ENCODE measurements around the gene TMEM222.

The TMEM222 gene

GRCh38 chr1:27360159-27361043 is 38.4 kb downstream of the TMEM222 start:
- Histone ChIP-seq H3K4me1 (ENCODE audit: low read length) (peaks cover 4% of the 10 kb centered on the region), H3K9ac (ENCODE audit: low read length) (no peak overlapping the region), H3K79me2 (ENCODE audit: low read length) (no peaks in the 10 kb centered on the region), H3K4me2 (ENCODE audit: low read depth, low read length) (peak overlapping the region; percentile 54), H3K4me3 (ENCODE audit: low read length) (peak overlapping the region; percentile 41; the same call in 1 of the 2 replicates), H2AFZ (ENCODE audit: low read length) (peak overlapping the region; percentile 61), H3K9me2 (replicated peaks; ENCODE audit: insufficient read depth, low read length) (no peaks in the 10 kb centered on the region), H3K36me3 (replicated peaks; ENCODE audit: insufficient read depth, low read length) (no peaks in the 10 kb centered on the region), H4K20me1 (ENCODE audit: insufficient read depth, low read length) (no peaks in the 10 kb centered on the region), H3K27ac (ENCODE audit: low read length) (no peak overlapping the region), H3K9me3 (replicated peaks; ENCODE audit: insufficient read depth, low read length) (no peaks in the 10 kb centered on the region), H3F3A (ENCODE audit: insufficient read depth, low read length) (no peaks in the 10 kb centered on the region), H3K27me3 (replicated peaks; ENCODE audit: insufficient read depth, low read length) (peaks cover 17% of the 10 kb centered on the region)
- DNase-seq = no peak
- TF ChIP-seq EZH2phosphoT487 (IDR thresholded peaks at IDR 0.05; ENCODE audit: low read length) (no peak), EZH2 (optimal IDR thresholded peaks at IDR 0.05; ENCODE audit: low read depth, low read length) (no peak), CTCF (IDR thresholded peaks at IDR 0.05; ENCODE audit: low read length) (no peak)

- Histone ChIP-seq H3K4me2 (ENCODE audit: low read depth, low read length) (no peak overlapping the region), H4K20me1 (ENCODE audit: insufficient read depth, low read length) (no peaks in the 10 kb centered on the region), H3K27ac (ENCODE audit: low read length) (no peak overlapping the region), H3K4me3 (ENCODE audit: low read length) (no peak overlapping the region), H3K9me2 (replicated peaks; ENCODE audit: insufficient read depth, low read length) (no peaks in the 10 kb centered on the region), H3K27me3 (replicated peaks; ENCODE audit: insufficient read depth, low read length) (peaks cover 17% of the 10 kb centered on the region), H3K9ac (ENCODE audit: low read length) (no peak overlapping the region), H2AFZ (ENCODE audit: low read length) (no peak overlapping the region), H3K4me1 (ENCODE audit: low read length) (peaks cover 4% of the 10 kb centered on the region), H3K79me2 (ENCODE audit: low read length) (no peaks in the 10 kb centered on the region), H3F3A (ENCODE audit: insufficient read depth, low read length) (peaks cover 2% of the 10 kb centered on the region; the same call in 1 of the 2 replicates), H3K9me3 (replicated peaks; ENCODE audit: insufficient read depth, low read length) (no peaks in the 10 kb centered on the region), H3K36me3 (replicated peaks; ENCODE audit: insufficient read depth, low read length) (no peaks in the 10 kb centered on the region)
- TF ChIP-seq EZH2 (optimal IDR thresholded peaks at IDR 0.05; ENCODE audit: low read depth, low read length) (no peak), EZH2phosphoT487 (IDR thresholded peaks at IDR 0.05; ENCODE audit: low read length) (no peak), CTCF (IDR thresholded peaks at IDR 0.05; ENCODE audit: low read length) (no peak)
- DNase-seq = no peak
Observed at GRCh38 chr1:27361044-27361402, 39.1 kb downstream of the TMEM222 start.

- H3K27ac ChIP-seq (ENCODE audit: low read length) = no peak overlapping the region
- TF ChIP-seq CTCF (IDR thresholded peaks at IDR 0.05; ENCODE audit: low read length) (no peak), EZH2 (optimal IDR thresholded peaks at IDR 0.05; ENCODE audit: low read depth, low read length) (no peak), EZH2phosphoT487 (IDR thresholded peaks at IDR 0.05; ENCODE audit: low read length) (no peak)
- peaks cover 4% of the 10 kb centered on the region for H3K4me1 ChIP-seq (ENCODE audit: low read length)
- H2AFZ ChIP-seq (ENCODE audit: low read length) = no peak overlapping the region
- H3F3A ChIP-seq (ENCODE audit: insufficient read depth, low read length) = peaks cover 3% of the 10 kb centered on the region; the same call in 1 of the 2 replicates
- no peaks in the 10 kb centered on the region for H3K9me2 ChIP-seq (replicated peaks; ENCODE audit: insufficient read depth, low read length)
- H3K4me2 ChIP-seq (ENCODE audit: low read depth, low read length) = no peak overlapping the region
- H3K9ac ChIP-seq (ENCODE audit: low read length) = no peak overlapping the region
- peaks cover 17% of the 10 kb centered on the region for H3K27me3 ChIP-seq (replicated peaks; ENCODE audit: insufficient read depth, low read length)
- no peak for DNase-seq
- no peaks in the 10 kb centered on the region for H3K36me3 ChIP-seq (replicated peaks; ENCODE audit: insufficient read depth, low read length)
- H4K20me1 ChIP-seq (ENCODE audit: insufficient read depth, low read length) = no peaks in the 10 kb centered on the region
- no peak overlapping the region for H3K4me3 ChIP-seq (ENCODE audit: low read length)
- H3K9me3 ChIP-seq (replicated peaks; ENCODE audit: insufficient read depth, low read length) = no peaks in the 10 kb centered on the region
- no peaks in the 10 kb centered on the region for H3K79me2 ChIP-seq (ENCODE audit: low read length)
Observed at GRCh38 chr1:27361553-27361952, 39.6 kb downstream of the TMEM222 start.

All from MM.1S (cell line).